Testis (tissue), 3 donors: Measurements from ENCODE around the gene NPEPL1. TPM values are rescaled to one million over a fixed set of nuclear protein-coding genes. Genes with fewer than 3 reads are reported as not detected.

Source experiments
- DNase-seq: peaks from one replicate; pipeline ENCODE4 v3.0.0-alpha.2; 2019
- H3K27ac ChIP-seq, 2 donors: fragments of 200-600 bp; sonication (generic); one replicate each; pipeline ENCODE4 v1.5.1; 2019
- H3K27me3 ChIP-seq: fragments of 200-600 bp; sonication (generic); one replicate; pipeline ENCODE4 v1.5.1; 2019
- H3K36me3 ChIP-seq: fragments of 200-600 bp; sonication (generic); one replicate; pipeline ENCODE4 v1.5.1; 2017; ENCODE audit warnings: low read depth; ENCODE audit errors: missing control alignments
- H3K4me1 ChIP-seq: fragments of 200-600 bp; sonication (generic); one replicate; pipeline ENCODE4 v1.5.1; 2019
- H3K4me3 ChIP-seq, 2 donors: fragments of 200-600 bp; sonication (generic); one replicate each; pipeline ENCODE4 v1.5.1; 2017 to 2019
- H3K9me3 ChIP-seq: fragments of 200-600 bp; sonication (generic); one replicate; pipeline ENCODE4 v1.5.1; 2017
- POLR2A ChIP-seq: fragments of 450-650 bp; IDR thresholded peaks from one replicate; pipeline ENCODE4 v1.6.1; 2017; ENCODE audit warnings: antibody characterized with exemption, mild to moderate bottlenecking, moderate library complexity
- WGBS, 2 donors: methylation state at CpG; one replicate each; pipeline ENCODE4 v1.1.5; 2018; 5-methylcytosine and 5-hydroxymethylcytosine counted together
- intact Hi-C: fragments of 100-400 bp; cut with DNase I; formaldehyde crosslinking; loops from one replicate; pipeline ENCODE4 v1.15.1; 2023; ENCODE audit warnings: low total_unique reads
- polyA plus RNA-seq: library from polyadenylated mRNA; stranded (reverse); fragments of 350-450 nt; fragmentation: Illumina TruSeq; extraction: RNeasy Lipid Tissue Mini Kit (QIAGEN cat#74804); gene quantifications from one replicate; pipeline ENCODE4 v1.2.3, GENCODE V29; 2014; ENCODE audit warnings: low read depth, low replicate concordance; ENCODE audit not compliant: insufficient read depth
- total RNA-seq, 2 donors: library from RNA; depleted of rRNA; stranded (reverse); fragments of >200 nt; gene quantifications; one replicate each; pipeline ENCODE4 v1.2.3, GENCODE V29; 2016
- TF ChIP-seq, protein P1 (sequence below), 3 experiments: fragments of 450-650 bp in 2 of 3; fragments of 200-600 bp in 1 of 3; sonication (generic) in 1 of 3; IDR thresholded peaks; one replicate each; pipeline ENCODE4 v1.5.1; 2016 to 2019; ENCODE audit warnings: antibody characterized with exemption in 3 of 3, mild to moderate bottlenecking in 2 of 3, moderate library complexity in 1 of 3

The NPEPL1 gene
- total and polyA plus RNA-seq, 3 donors from 2014 or later: 47.6 to 79.9 (median 56.3) TPM

GRCh38 chr20:58740356-58741308 lies 48.0 kb downstream of the NPEPL1 start:
- Histone ChIP-seq H3K36me3 (no peaks in the 10 kb centered on the region), H3K9me3 (no peaks in the 10 kb centered on the region), H3K4me3 (no peak overlapping the region), H3K4me1 (no peaks in the 10 kb centered on the region), H3K27ac (no peak overlapping the region), H3K27me3 (no peaks in the 10 kb centered on the region)
- no peak for TF ChIP-seq POLR2A
- TF ChIP-seq, protein P1, sequence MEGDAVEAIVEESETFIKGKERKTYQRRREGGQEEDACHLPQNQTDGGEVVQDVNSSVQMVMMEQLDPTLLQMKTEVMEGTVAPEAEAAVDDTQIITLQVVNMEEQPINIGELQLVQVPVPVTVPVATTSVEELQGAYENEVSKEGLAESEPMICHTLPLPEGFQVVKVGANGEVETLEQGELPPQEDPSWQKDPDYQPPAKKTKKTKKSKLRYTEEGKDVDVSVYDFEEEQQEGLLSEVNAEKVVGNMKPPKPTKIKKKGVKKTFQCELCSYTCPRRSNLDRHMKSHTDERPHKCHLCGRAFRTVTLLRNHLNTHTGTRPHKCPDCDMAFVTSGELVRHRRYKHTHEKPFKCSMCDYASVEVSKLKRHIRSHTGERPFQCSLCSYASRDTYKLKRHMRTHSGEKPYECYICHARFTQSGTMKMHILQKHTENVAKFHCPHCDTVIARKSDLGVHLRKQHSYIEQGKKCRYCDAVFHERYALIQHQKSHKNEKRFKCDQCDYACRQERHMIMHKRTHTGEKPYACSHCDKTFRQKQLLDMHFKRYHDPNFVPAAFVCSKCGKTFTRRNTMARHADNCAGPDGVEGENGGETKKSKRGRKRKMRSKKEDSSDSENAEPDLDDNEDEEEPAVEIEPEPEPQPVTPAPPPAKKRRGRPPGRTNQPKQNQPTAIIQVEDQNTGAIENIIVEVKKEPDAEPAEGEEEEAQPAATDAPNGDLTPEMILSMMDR (IDR thresholded peaks at IDR 0.05): no peak
- no peak for DNase-seq
- intact Hi-C loops: no loop called here
- WGBS, 2 donors: 65 to 83% methylated on average over 8 to 10 of the region's 10 CpGs

DNA sequence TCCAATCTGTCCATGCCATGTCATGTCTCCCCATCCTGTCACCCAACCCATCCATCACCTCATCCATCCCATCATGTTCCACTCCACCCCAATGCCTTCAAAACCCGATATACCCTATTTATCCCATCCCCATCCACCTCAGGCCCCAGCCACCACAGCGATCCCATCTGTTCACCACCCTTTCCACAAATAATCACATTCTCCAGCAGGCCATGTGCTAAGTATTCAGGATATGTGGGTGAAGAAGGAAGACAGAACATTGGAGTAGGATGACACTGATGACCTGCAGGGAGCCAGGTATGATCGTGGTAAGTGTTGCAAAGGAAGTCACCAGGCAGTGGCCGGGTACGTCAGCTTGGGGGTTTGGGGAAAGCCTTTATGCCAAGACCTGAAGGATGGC lies 48.8 kb downstream of the NPEPL1 start:
- H3K4me3 ChIP-seq: no peak overlapping the region
- no peak for DNase-seq
- no peak for TF ChIP-seq POLR2A
- TF ChIP-seq, protein P1 (IDR thresholded peaks at IDR 0.05): no peak
- H3K9me3 ChIP-seq: no peaks in the 10 kb centered on the region
- H3K4me1 ChIP-seq: no peaks in the 10 kb centered on the region
- no peaks in the 10 kb centered on the region for H3K27me3 ChIP-seq
- intact Hi-C loops: no loop called here
- no peak overlapping the region for H3K27ac ChIP-seq
- WGBS, 2 donors: 93% methylated on average over 5 of the region's 5 CpGs
- H3K36me3 ChIP-seq: no peaks in the 10 kb centered on the region

DNA sequence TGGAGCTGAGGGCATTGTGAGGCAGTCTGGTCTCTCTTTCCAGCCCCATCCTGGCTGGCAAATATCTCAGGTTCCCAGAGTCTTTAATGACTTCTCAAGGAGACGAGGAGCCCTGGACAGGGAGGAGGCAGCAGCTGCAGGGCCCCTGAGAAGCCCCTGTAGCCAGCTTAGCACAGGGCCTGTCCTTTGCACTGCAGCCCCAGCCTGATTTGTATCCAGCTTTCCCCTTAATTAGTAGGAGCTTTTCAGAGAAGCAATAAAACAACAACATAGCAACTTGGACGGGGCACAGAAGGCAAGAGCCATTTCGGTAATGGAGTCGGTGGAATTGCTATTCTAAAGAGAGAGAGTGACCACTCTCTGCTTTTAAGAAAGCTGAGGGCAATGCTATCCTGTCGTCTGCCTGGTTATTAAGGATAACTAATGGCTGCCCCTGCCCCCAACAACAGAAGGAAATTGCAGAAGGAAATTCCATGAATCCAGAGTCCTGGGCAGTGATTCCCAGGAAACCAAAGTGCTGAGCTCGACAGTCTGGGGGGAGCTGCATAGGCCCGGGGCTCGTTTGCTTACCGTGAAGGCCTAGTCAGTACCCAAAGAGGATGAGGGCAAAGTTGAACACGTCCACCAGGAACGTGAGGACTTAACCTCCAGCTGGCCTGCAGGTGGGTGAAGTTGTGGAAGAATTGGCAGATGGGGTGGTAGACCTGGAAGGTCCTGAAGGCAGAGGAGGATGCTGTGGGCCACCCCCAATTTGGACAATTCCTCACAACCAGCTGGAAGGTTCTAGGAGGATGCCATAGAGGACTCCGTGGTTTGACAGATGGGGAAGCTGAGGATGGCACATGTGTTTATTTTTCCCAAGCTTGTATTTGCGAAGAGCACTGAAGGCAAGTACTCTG lies 50.3 kb downstream of the NPEPL1 start:
- Histone ChIP-seq H3K36me3 (no peaks in the 10 kb centered on the region), H3K4me3 (no peak overlapping the region), H3K4me1 (no peaks in the 10 kb centered on the region), H3K27ac (no peak overlapping the region), H3K27me3 (no peaks in the 10 kb centered on the region), H3K9me3 (no peaks in the 10 kb centered on the region)
- WGBS, 2 donors: 51 to 72% methylated on average over 12 to 13 of the region's 13 CpGs
- DNase-seq: no peak
- intact Hi-C loops: no loop called here
- TF ChIP-seq, protein P1 (IDR thresholded peaks at IDR 0.05): no peak
- no peak for TF ChIP-seq POLR2A

DNA sequence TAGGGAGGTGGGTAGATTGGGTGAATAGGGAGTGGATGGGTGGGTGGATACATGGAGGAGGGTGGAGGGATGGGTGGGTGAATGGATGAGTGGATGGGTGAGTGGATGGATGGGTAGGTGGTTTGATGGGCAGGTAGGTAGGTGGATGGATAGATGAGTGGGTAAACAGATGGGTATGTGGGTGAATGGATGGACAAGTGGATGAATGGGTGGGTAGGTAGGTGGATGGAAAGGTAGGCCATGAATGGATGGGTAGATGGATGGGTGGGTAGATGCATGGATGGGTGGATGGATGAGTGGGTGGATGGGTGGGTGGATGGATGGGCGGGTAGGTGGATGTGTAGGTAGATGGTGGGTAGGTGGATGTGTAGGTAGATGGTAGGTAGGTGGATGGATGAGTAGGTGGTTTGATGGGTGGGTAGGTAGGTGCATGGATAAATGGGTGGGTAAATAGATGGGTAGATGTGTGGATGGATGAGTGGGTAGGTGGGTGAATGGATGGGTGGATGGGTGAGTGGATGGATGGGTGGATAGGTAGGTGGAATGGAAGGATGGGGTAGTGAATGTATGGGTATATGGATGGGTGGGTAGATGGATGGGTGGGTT lies 51.4 kb downstream of the NPEPL1 start:
- intact Hi-C loops: no loop called here
- Histone ChIP-seq H3K27me3 (no peaks in the 10 kb centered on the region), H3K4me3 (no peak overlapping the region), H3K4me1 (no peaks in the 10 kb centered on the region), H3K9me3 (no peaks in the 10 kb centered on the region), H3K36me3 (no peaks in the 10 kb centered on the region), H3K27ac (no peak overlapping the region)
- TF ChIP-seq, protein P1 (IDR thresholded peaks at IDR 0.05): no peak
- TF ChIP-seq POLR2A: no peak
- DNase-seq: no peak
- WGBS, 2 donors: 90 to 91% methylated on average over 1 of the region's 1 CpG
